Stimulated activated naive B cell treated with anti-CD40 and anti-IgM and Interleukin-4, amounts not matched to agents 10 μg/mL and 1 μg/mL and 100 μg/mL, for 72 hours (primary cell): ENCODE measurements around the gene RAC3.

ENCODE experiments used
- ATAC-seq, 2 donors: fragments of 150-1000 bp; cut with Tn5 transposase; replicated peaks; 2 replicates each; pipeline ENCODE4 v1.10.0; 2021; ENCODE audit warnings: moderate library complexity in 1 of 2
- DNase-seq: peaks from one replicate; pipeline ENCODE4 v3.0.0; 2021
- H3K27ac Mint-ChIP-seq: one replicate; pipeline ENCODE4 v1.8.0; 2022; ENCODE audit warnings: mild to moderate bottlenecking, mixed read lengths
- H3K27me3 Mint-ChIP-seq, 2 donors: one replicate each; pipeline ENCODE4 v1.8.0; 2022; ENCODE audit warnings: mixed read lengths in 2 of 2
- H3K36me3 Mint-ChIP-seq, 2 donors: one replicate each; pipeline ENCODE4 v1.8.0; 2022; ENCODE audit warnings: mixed read lengths in 2 of 2, mild to moderate bottlenecking in 1 of 2
- H3K4me1 Mint-ChIP-seq, 2 donors: one replicate each; pipeline ENCODE4 v1.8.0; 2022; ENCODE audit warnings: mixed read lengths in 2 of 2, mild to moderate bottlenecking in 1 of 2
- H3K4me3 Mint-ChIP-seq, 2 donors: one replicate each; pipeline ENCODE4 v1.8.0; 2022; ENCODE audit warnings: mild to moderate bottlenecking in 2 of 2, mixed read lengths in 2 of 2, moderate library complexity in 1 of 2
- H3K9me3 Mint-ChIP-seq, 2 donors: one replicate each; pipeline ENCODE4 v1.8.0; 2022; ENCODE audit warnings: mixed read lengths in 2 of 2, mild to moderate bottlenecking in 1 of 2

Gene RAC3

DNA sequence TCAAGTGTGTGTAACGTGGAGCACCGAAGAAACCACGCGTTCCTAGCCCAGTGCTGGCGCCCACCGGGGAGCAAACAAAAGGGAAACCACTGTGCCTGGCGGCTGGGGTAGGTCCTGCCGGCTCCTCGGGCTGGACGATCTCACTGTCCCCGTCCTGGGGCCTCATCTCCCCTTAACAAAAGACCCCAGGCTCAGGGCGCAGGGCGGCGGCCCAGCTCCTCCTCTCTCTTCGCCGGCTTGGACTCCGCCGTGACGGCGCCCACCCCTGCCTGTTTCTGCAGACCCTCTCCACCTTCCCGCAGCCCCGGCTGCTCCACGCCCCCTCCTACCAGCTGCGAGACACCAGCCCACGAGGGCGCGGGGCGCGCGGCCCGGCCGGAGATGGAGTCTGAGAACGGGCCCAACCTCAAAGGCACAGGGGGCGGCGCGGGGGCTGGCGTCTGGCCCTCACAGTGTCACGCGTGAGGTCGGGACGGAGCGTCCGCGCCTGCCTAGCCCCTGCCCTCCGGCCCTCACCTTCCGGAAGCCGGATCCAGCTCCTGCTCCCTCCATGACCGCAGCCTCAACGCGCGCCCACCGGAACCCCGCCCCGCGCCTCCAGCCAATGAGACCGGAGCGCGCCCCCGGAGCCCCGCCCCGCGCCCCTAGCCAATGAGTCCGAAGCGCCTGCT lies 9.0 kb upstream of the RAC3 start, which contains the start of gene CENPX:
Gene CENPX, minus strand, starts transcription at position 569 of the 671 bp plus-strand sequence. Its CDS starts 17 bp downstream, at position 552.
- peak; percentile 16 to 21 for ATAC-seq
- Mint-ChIP-seq H3K9me3 (no peaks in the 10 kb centered on the region), H3K4me1 (peaks cover 23 to 33% of the 10 kb centered on the region in 2 donors), H3K36me3 (peaks cover 13 to 19% of the 10 kb centered on the region in 2 donors), H3K27me3 (peaks cover 0 to 6% of the 10 kb centered on the region in 2 donors), H3K4me3 (peak within 1 kb of the TSS; percentile 88 to 91), H3K27ac (peak within 1 kb of the TSS; percentile 76)
- DNase-seq, result no peak

DNA sequence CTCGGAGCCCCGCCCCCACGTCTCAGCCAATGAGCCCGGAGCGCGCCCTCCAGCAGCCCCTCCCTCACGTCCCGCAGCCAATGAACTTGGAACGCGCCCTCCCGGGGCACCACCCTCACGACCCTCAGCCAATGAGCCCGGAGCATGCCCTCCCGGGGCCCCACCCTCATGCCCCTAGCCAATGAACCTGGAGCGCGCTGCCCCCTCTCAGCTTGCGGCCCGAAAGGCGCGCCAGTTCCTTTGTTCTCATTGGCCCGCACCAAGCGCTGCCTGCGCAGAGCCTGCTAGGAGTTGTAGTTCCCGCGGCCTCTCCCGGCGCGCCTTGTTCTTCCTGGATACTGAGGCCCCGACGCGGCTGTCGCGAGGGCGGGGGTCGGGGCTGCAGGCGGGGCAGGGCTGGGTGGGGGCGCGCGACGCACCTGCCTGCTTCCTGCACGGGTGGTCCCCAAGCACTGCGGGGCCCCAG lies 8.5 kb upstream of the RAC3 start, which contains the start of gene LRRC45:
Gene LRRC45, plus strand, starts transcription at position 325 of the 466 bp plus-strand sequence. CDS start 339 bp downstream, outside the sequence.
- DNase-seq, result peak; percentile 100
- Mint-ChIP-seq H3K4me1 (peaks cover 23 to 33% of the 10 kb centered on the region in 2 donors), H3K4me3 (peak within 1 kb of the TSS; percentile 88 to 91), H3K9me3 (no peaks in the 10 kb centered on the region), H3K27me3 (peaks cover 0 to 11% of the 10 kb centered on the region in 2 donors), H3K36me3 (peaks cover 15 to 22% of the 10 kb centered on the region in 2 donors), H3K27ac (peak within 1 kb of the TSS; percentile 76)
- peak; percentile 93 to 95 for ATAC-seq

DNA sequence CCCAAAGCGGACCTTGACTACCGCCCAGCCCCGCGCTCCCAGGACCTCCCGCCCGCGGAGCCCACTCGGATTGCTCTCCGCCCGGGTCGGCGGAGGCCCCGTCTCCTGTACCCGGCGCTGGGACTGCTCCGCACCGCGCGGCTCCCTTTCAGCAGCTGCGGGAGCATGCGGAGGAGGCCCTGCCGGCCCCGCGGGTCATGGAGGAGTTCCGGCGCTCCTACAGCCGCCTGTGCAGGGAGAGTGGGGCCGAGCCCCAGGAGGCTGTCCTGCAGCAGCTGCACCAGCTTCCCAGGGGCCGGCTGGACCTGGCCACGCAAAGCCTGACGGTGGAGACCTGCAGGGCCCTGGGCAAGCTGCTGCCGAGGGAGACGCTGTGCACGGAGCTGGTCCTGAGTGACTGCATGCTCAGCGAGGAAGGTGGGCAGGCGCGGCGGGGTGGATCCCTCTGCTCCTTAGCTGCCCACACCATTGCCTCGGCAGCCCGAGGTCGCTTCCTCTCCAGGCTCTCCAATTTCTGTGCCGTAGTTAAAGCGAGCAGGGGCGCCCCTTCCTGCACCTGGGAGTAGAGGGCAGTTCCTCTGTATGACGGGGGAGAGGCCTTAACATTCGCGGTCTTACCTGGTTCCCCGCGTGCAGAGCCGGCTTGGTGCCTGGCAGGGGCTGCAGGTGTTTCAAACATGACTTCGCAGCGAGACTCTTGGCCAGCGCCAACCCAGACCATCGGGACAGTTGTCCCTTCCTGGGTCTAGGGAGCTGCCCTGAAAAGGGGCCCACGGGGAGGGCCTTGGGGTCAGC lies 7.8 kb upstream of the RAC3 start:
- DNase-seq (no peak), ATAC-seq (peak; percentile 2 to 5)
- H3K27me3 Mint-ChIP-seq, result peaks cover 0 to 13% of the 10 kb centered on the region in 2 donors
- peaks cover 23 to 33% of the 10 kb centered on the region in 2 donors for H3K4me1 Mint-ChIP-seq
- H3K27ac Mint-ChIP-seq, result no peak overlapping the region
- peaks cover 15 to 22% of the 10 kb centered on the region in 2 donors for H3K36me3 Mint-ChIP-seq
- peak overlapping the region; percentile 81 to 91 for H3K4me3 Mint-ChIP-seq
- H3K9me3 Mint-ChIP-seq, result no peaks in the 10 kb centered on the region

DNA sequence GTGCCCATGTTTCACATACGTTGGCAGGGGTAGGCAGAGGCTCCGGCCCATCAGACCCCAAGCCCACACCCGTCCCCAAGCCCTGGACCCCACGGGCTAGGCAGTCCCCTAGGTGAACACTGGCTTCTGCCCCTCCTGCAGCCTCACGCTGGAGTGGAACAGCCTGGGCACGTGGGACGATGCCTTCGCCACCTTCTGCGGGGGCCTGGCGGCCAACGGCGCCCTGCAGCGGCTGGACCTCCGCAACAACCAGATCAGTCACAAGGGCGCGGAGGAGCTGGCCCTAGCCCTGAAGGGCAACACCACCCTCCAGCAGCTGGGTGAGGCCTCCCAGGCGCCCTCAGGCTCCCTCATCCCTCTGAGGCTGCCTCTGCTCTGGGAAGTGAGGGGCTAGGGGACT lies 6.6 kb upstream of the RAC3 start:
- Mint-ChIP-seq H3K27ac (no peak overlapping the region), H3K4me3 (no peak overlapping the region), H3K4me1 (peaks cover 26 to 41% of the 10 kb centered on the region in 2 donors), H3K36me3 (peaks cover 20 to 30% of the 10 kb centered on the region in 2 donors), H3K9me3 (no peaks in the 10 kb centered on the region), H3K27me3 (peaks cover 4 to 21% of the 10 kb centered on the region in 2 donors)
- ATAC-seq, result no peak
- no peak for DNase-seq

DNA sequence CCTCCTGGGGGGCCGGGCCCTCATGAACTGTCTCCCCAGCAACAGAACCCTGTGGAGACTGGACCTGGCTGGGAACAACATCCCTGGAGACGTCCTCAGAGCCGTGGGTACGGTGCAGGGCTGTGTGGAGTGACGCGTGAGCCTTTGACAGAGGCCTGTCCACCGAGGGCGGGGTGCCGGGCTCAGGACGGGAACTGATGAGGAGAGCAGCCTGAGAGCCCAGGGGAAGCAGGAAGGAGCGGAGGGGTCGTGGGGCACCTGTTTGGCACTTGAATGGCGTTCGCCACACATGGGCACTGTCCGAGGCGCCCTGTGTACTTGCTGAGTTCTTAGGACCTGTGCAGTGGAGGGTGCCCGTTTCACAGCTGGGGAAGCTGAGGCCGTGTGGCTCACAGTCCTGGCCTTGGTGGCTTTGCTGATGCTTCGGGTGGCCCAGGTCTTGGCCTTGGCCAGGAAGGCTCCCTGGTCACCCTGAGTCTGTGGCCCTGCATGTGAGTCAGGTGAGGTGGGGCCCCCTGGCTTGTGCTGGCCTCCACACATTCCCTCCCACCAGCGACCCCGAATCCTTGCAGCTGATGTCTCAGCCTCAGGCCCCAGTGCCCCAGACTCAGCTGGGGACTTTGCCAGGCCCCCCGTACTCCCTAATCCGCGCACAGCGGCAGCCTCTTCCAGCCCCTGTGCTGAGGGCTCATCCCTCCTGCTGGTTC lies 5.9 kb upstream of the RAC3 start:
- no peak for ATAC-seq
- no peak for DNase-seq
- Mint-ChIP-seq H3K27ac (peak overlapping the region; percentile 31), H3K9me3 (no peaks in the 10 kb centered on the region), H3K4me3 (no peak overlapping the region), H3K36me3 (peaks cover 20 to 30% of the 10 kb centered on the region in 2 donors), H3K27me3 (peaks cover 4 to 23% of the 10 kb centered on the region in 2 donors), H3K4me1 (peaks cover 25 to 38% of the 10 kb centered on the region in 2 donors)

DNA sequence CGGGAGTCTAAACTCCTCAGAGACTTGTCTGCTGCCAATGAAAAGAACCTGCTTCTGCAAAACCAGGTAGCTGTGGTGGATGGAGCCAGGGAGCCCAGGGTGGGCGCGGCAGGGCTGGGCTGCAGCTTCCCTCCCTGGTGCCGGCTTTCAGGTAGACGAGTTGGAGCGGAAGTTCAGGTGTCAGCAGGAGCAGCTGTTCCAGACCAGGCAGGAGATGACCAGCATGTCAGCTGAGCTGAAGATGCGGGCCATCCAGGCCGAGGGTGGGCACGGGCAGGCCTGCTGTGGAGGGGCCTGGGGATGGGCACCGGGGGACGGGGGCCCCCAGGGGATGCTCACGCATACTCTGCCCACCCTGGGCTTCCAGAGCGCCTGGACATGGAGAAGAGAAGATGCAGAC lies 3.2 kb upstream of the RAC3 start:
- H3K9me3 Mint-ChIP-seq, result no peaks in the 10 kb centered on the region
- H3K27ac Mint-ChIP-seq, result no peak overlapping the region
- peaks cover 4 to 23% of the 10 kb centered on the region in 2 donors for H3K27me3 Mint-ChIP-seq

DNA sequence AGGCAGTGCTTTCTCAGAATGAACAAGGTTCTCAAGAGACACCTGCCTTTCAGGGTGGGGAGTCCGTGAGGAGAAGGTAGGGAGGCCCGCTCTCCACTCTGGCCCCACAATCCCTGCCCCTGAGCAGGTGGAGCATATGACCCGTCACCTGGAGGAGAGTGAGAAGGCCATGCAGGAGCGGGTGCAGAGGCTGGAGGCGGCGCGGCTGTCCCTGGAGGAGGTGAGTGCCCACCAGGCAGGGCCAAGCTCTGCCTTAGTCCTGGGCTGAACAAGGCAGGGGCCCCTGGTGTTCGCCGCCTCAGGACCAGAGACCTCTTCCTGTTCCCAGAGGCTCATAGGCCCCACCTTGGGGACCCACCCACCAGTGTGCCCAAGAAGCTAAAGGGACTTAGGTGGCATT lies 2.5 kb upstream of the RAC3 start:
- DNase-seq (no peak), ATAC-seq (no peak)
- H3K4me1 Mint-ChIP-seq, result peaks cover 10 to 20% of the 10 kb centered on the region in 2 donors
- H3K9me3 Mint-ChIP-seq, result no peaks in the 10 kb centered on the region
- H3K27ac Mint-ChIP-seq, result no peak overlapping the region
- H3K4me3 Mint-ChIP-seq, result peak overlapping the region in 1 of 2 donors; percentile 89
- peaks cover 21 to 30% of the 10 kb centered on the region in 2 donors for H3K36me3 Mint-ChIP-seq
- H3K27me3 Mint-ChIP-seq, result peaks cover 4 to 23% of the 10 kb centered on the region in 2 donors

More for the DNA sequence above, 3.2 kb upstream of the RAC3 start:
- Mint-ChIP-seq H3K4me1 (peaks cover 13 to 24% of the 10 kb centered on the region in 2 donors), H3K4me3 (no peak overlapping the region), H3K36me3 (peaks cover 21 to 30% of the 10 kb centered on the region in 2 donors)
- DNase-seq, result no peak
- ATAC-seq, result no peak

DNA sequence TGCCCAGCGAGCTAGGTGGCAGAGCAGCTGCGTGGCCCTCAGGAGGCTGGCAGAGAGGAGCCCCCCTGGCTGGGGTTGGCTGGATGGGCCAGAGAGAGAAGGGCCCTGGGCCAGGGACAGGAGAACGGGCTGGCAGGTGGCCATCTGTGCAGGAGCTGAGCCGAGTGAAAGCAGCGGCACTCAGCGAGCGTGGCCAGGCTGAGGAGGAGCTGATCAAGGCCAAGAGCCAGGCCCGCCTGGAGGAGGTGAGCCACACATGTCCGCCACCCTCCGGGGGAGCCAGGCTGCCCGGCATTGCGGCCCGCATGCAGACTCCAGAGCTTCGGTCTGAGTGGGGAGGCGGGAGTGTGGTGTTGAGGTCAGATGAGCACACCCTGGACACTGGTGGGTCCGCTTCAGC lies 2.1 kb upstream of the RAC3 start:
- H3K36me3 Mint-ChIP-seq, result peaks cover 21 to 30% of the 10 kb centered on the region in 2 donors
- peak overlapping the region; percentile 61 to 89 for H3K4me3 Mint-ChIP-seq
- H3K27me3 Mint-ChIP-seq, result peaks cover 4 to 23% of the 10 kb centered on the region in 2 donors
- no peaks in the 10 kb centered on the region for H3K9me3 Mint-ChIP-seq
- ATAC-seq, result no peak
- H3K4me1 Mint-ChIP-seq, result peaks cover 6 to 20% of the 10 kb centered on the region in 2 donors
- DNase-seq, result no peak
- peak overlapping the region; percentile 42 for H3K27ac Mint-ChIP-seq

DNA sequence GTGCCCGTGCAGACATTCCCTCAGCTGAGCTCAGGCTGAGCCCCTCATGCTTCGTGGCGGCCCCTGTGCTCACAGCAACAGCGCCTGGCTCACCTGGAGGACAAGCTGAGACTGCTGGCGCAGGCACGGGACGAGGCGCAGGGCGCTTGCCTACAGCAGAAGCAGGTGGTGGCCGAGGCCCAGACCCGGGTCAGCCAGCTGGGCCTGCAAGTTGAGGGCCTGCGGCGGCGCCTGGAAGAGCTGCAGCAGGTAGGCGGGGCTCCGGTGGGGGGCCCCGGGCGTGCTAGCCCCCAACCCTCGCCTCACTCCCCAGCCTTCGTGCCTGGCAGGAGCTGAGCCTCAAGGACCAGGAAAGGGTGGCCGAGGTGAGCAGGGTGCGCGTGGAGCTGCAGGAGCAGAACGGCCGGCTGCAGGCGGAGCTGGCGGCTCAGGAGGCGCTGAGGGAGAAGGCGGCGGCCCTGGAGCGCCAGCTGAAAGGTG lies 1.4 kb upstream of the RAC3 start:
- H3K27ac Mint-ChIP-seq, result no peak overlapping the region
- H3K36me3 Mint-ChIP-seq, result peaks cover 21 to 32% of the 10 kb centered on the region in 2 donors
- H3K27me3 Mint-ChIP-seq, result peaks cover 4 to 23% of the 10 kb centered on the region in 2 donors
- DNase-seq, result no peak
- H3K4me1 Mint-ChIP-seq, result peaks cover 7 to 22% of the 10 kb centered on the region in 2 donors
- peak overlapping the region; percentile 61 to 89 for H3K4me3 Mint-ChIP-seq
- H3K9me3 Mint-ChIP-seq, result no peaks in the 10 kb centered on the region
- no peak for ATAC-seq

DNA sequence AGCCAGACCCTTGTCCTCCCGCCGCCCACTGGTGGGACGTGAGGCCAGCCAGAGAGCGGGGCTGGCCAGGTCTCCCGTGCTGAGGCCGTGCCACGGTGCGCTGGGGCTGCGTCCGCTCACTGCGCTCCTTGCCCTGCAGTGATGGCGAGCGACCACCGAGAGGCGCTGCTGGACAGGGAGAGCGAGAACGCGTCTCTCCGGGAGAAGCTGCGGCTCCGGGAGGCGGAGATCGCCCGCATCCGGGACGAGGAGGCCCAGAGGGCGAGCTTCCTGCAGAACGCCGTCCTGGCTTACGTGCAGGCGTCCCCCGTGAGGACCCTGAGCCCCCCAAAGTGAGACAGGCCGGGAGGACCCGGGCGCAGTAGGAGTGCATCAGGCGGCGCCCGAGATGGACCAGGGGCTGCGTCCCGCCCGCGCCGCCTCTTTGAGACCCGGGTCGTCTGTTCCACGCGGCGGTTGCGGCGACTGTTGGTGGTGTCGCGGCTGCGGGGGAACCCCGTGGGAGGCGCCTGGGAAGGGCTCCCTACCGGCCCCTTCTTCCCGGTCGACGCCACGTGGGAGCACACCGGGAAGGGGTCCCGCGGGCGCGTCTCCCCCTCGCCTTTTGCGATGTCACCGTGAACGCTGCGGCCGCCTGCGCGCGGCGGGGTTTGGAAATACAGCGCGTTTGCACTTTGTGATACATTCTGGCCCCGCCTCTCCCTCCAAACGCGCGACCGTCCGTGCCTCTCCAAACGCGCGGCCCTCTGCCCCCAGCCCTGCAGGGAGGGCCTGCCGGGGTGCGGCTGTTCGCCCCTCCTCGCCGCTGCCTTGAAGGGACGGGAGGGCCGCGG lies 792 bp upstream of the RAC3 start:
- peaks cover 23 to 35% of the 10 kb centered on the region in 2 donors for H3K36me3 Mint-ChIP-seq
- peaks cover 4 to 23% of the 10 kb centered on the region in 2 donors for H3K27me3 Mint-ChIP-seq
- ATAC-seq (peak; percentile 76 to 82), DNase-seq (peak; percentile 66)
- no peaks in the 10 kb centered on the region for H3K9me3 Mint-ChIP-seq
- H3K4me1 Mint-ChIP-seq, result peaks cover 13 to 29% of the 10 kb centered on the region in 2 donors
- H3K4me3 Mint-ChIP-seq, result peak overlapping the region; percentile 89
- peak overlapping the region; percentile 88 for H3K27ac Mint-ChIP-seq

DNA sequence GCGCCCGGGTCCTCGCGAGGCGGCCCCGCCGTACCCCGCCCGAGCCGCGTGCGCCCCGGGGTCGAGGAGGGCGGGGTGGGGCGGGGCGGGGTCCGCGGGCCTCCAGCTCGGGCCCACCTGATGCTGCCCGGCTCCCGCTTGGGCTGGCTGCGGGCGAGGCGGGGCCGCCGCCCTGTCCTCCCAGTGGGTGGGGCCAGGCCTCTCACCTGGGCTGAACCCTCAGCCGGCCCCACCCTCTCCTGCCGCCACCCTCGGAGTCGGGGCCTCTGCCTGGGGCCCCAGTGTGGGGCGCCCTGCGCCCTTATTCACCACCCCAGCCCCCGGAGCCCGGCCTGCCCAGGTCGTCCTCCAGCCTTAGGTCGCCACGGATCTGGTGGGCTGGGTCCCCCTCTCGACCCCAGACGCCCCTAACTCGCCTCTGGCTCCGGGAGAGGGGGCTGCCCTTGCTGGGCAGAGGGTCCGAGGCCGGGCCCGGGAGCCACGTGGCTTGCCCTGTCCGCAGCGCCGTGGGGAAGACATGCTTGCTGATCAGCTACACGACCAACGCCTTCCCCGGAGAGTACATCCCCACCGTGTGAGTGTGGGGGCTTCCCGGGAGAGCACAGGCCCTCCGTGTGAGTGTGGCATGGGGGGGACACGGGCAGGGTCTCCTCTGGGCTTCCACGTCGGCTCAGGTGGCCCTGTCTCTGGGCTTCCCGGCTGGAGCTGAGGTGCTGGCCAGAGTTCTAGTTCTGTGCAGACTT lies 578 bp downstream of the RAC3 start:
- peaks cover 21 to 26% of the 10 kb centered on the region in 2 donors for H3K36me3 Mint-ChIP-seq
- H3K4me3 Mint-ChIP-seq, result peak overlapping the region; percentile 47 to 55
- H3K4me1 Mint-ChIP-seq, result peaks cover 18 to 34% of the 10 kb centered on the region in 2 donors
- no peak overlapping the region for H3K27ac Mint-ChIP-seq
- H3K27me3 Mint-ChIP-seq, result peaks cover 4 to 21% of the 10 kb centered on the region in 2 donors
- peak; percentile 35 to 47 for ATAC-seq
- DNase-seq, result no peak
- H3K9me3 Mint-ChIP-seq, result no peaks in the 10 kb centered on the region

DNA sequence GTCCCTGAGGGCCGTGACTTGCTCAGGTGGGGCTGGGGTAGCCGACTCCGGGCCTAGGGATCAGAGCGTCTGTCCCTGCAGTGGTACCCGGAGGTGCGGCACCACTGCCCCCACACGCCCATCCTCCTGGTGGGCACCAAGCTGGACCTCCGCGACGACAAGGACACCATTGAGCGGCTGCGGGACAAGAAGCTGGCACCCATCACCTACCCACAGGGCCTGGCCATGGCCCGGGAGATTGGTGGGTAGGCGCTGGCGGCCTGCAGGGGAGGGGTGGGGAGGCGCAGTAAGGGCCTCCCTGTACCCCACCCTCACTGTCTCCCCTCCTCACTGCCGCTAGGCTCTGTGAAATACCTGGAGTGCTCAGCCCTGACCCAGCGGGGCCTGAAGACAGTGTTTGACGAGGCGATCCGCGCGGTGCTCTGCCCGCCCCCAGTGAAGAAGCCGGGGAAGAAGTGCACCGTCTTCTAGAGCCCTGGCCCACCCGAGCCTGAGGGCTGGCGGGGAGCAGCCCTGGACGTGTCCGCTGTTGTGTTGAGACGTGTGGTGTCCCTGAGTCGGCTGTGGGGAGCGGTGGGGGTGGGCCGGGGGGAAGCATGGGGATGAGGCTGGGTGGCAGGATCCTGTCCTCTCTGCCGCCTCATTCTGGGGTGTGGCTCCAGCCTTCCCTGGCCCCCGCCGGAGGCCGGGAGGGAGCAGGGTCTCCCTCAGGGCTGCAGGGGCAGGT lies 2.0 kb downstream of the RAC3 start:
- ATAC-seq, result no peak
- Mint-ChIP-seq H3K4me3 (no peak overlapping the region), H3K27me3 (peaks cover 4 to 9% of the 10 kb centered on the region in 2 donors), H3K4me1 (peaks cover 25 to 43% of the 10 kb centered on the region in 2 donors), H3K27ac (no peak overlapping the region), H3K36me3 (peaks cover 15 to 20% of the 10 kb centered on the region in 2 donors), H3K9me3 (no peaks in the 10 kb centered on the region)
- no peak for DNase-seq
